ENCODE data around the gene TRMT5.

TRMT5 gene, protein sequence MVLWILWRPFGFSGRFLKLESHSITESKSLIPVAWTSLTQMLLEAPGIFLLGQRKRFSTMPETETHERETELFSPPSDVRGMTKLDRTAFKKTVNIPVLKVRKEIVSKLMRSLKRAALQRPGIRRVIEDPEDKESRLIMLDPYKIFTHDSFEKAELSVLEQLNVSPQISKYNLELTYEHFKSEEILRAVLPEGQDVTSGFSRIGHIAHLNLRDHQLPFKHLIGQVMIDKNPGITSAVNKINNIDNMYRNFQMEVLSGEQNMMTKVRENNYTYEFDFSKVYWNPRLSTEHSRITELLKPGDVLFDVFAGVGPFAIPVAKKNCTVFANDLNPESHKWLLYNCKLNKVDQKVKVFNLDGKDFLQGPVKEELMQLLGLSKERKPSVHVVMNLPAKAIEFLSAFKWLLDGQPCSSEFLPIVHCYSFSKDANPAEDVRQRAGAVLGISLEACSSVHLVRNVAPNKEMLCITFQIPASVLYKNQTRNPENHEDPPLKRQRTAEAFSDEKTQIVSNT

DNA sequence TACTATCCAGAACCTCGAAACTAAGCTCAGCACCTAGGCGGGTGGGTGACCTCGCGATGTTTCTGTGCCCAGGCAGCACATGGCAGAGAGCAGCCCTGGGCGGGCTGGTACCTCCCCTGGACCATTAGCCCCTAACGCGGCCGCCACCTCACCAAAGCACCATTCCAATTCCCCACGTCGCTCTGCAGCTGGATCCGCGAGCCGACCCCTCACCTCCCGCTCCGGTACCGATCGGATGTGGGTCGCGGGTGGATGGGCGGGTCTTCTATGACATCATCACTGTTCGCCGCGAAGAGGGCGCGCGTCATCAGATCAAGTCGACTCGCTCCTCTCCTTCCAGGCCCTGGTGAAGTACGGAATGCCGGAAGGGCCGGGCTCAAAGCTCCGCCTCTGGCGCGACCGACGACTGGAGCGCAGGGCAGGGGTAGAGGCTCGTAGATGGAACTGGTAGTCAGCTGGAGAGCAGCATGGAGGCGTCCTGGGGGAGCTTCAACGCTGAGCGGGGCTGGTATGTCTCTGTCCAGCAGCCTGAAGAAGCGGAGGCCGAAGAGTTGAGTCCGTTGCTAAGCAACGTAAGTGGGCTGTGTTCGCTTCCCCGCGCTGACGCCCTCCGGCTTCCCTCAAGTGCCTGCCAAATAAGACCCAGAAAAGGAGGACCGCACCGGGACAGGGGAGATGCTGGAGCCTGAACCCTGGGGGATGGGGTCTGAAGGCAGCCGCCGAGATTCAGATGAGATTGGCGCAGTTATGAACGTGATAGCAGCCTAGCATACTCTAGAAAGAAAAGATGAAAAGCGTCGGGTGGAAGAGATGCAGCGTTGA, at the start of gene TRMT5, which contains the start of gene SLC38A6:
Gene TRMT5 (minus strand): TSS at position 269 of the 822 bp plus-strand sequence. CDS start 106 bp downstream, at position 163.
Gene SLC38A6 (plus strand): TSS at position 435 of the 822 bp plus-strand sequence. CDS start 33 bp downstream, at position 468.
- DNase-seq (ENCODE audit: low read depth, low spot score), result peak; percentile 77
- peak within 1 kb of the TSS; percentile 76 for H3K27ac ChIP-seq

DNA sequence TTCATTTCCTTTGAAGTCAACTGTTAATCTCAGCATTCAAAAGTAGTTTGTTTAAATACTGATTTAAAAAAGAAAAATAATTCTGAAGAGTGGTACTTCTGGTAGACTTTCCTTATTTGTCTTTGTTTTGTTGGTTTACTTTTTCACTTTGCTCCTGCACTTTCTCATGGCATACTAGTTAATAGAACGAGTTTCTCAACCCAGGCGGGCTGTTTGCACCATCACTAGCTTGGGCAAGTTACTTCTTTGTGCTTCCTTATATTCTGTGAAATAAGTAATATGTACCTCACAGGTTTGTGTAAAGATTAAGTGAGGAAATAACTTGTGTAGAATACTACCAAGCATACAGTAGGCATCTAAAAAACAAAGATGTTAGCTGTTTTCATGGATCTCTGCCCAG, 45.6 kb upstream of the TRMT5 start:
- no peak for DNase-seq (ENCODE audit: low read depth, low spot score)

DNA sequence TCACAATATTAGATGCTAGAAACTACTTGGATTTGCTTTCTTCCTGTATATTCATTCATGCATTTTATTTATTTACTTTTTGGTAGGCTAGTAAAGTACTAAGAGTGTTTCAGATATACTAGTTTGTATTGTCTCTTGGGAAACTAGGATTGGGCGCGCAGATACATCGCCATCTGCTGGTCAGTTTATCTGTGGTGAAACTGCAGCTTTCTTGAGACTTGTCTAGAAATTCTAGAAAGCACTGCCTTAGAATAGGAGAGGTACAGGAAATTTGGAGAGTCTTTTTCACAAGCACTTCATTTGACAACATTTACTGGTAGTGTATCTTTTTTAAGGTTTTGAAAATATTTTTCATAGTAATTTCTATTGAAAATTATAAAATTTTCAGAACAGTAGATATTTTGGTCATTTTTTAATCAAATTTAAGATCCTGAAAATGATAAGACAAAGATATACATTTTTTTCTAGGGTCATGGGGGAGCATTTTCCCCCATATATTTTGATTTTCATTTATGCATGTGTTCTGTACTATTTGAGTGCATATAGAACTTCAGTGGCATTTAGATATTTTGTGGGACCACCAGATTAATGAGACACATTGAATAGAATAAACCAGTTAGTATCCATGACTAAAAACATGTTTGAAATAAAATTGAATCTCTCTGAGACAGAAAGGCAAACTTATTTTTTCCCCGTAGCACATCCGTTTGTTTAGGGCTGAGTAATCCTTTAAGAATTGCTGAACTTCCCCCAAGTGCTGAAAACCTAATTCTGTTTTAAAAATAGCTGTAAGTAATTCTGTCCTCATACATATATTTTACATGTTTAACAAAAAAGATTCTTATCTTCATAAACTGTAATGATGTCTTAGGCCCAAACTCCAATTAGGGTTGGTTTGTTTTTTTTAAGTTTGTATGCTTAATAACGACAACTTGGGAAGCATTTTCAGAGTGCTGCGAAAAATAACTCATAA, 44.7 kb upstream of the TRMT5 start:
- peak; percentile 20 for DNase-seq (ENCODE audit: low read depth, low spot score)
- peak overlapping the region; percentile 54 for H3K27ac ChIP-seq

More for the DNA sequence above, 45.6 kb upstream of the TRMT5 start:
- H3K27ac ChIP-seq, result peak overlapping the region; percentile 54

GRCh38 chr14:61019537-61019936, 38.7 kb upstream of the TRMT5 start:
- no peak for DNase-seq (ENCODE audit: low read depth, low spot score)
- no peak overlapping the region for H3K27ac ChIP-seq

- no peak overlapping the region for H3K27ac ChIP-seq
- no peak for DNase-seq (ENCODE audit: low read depth, low spot score)
Observed at GRCh38 chr14:61003571-61003970, 22.7 kb upstream of the TRMT5 start.

DNA sequence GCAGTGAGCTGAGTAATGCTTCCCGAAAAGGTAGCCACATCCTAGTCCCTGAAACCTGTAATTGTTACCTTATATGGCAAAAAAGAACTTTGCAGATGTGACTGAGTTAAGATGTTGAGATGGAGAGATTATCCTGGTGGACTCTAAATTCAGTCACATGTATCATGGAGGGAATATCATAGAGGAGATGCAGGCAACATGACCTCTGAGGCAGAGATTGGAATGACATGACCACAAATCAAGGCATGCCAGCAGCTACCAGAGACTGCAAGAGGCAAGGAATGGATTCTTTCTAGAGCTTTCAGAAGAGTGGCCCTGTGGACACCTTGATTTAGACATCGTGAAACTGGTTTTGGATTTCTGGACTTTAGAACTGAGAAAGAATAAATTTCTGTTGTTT, 18.7 kb upstream of the TRMT5 start:
- H3K27ac ChIP-seq, result no peak overlapping the region
- DNase-seq (ENCODE audit: low read depth, low spot score), result no peak

DNA sequence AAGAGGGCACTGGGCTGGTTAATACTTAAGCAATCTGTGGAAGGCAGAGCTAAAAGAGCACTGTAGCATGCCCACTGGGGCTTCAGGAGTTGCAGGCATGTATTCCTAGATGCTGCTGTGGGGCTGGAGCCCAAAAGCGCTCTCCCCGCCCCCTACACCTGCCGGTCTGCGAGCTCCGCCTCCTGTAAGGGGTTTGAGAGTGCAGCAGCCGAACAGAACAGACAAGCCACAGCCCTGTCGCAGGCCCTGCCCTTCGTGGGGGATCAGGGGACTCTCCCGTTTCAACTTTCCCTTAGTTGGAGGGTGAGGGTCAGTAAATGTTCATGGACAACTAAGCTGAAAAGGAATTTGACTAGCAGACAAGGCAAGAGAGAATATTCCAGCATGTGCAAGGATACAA, 17.7 kb upstream of the TRMT5 start:
- no peak overlapping the region for H3K27ac ChIP-seq

DNA sequence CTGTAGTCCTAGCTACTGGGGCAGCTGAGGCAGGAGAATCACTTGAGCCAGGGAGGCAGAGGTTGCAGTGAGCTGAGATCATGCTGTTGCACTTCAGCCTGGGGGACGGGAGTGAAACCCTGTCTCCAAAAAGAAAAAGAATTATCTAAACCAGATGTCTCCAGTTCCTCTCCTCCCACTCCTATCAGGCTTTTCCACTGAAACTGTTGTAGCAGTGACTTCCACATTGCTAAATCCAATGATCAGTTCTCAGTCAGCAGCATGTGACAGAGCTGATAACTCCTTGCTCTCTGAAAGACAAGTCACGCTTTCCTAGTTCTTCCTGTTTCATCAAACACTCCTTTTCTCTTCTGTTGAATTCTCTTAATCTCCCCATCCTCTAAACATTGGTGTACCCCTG, 8.7 kb upstream of the TRMT5 start:
- H3K27ac ChIP-seq, result no peak overlapping the region
- DNase-seq (ENCODE audit: low read depth, low spot score), result no peak

More for the DNA sequence above, 17.7 kb upstream of the TRMT5 start:
- no peak for DNase-seq (ENCODE audit: low read depth, low spot score)

DNA sequence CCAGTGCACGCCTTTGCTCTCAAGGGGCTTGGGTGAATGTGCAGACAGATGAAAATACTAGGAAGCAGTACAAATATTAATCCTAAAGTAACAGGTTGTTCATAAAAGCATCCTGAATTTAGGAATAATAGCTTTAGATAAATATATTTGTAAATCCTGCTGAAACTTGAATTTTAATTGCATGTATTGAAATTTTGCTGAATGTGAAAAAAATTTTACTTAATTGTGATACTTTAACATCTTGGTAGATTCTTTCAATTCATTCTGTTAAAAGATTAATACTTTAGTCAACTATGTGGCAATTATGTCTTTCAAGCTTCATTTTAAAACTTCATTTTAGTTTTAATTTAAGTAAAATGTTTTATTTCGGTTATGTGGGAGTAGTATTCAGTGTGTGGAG, 5.6 kb upstream of the TRMT5 start:
- no peak for DNase-seq (ENCODE audit: low read depth, low spot score)
- no peak overlapping the region for H3K27ac ChIP-seq

DNA sequence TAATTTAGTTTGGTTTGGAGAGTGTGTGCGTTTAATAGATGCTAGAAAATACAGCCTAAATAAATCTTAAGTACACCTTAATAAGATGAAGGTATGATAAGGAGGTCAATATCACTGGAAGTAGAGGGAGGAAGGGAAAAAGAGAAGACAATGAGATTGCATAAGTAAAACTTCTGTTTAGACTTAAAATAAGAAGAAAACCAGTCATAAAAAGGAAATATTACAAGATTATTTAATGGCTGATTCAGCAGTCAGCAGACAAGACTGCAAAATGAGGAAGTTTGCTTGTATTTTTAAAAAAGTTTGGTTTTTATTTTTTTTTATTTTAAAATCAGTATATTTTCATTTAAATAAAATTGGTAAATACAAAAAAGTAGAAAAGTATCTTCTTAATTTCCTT, 3.3 kb upstream of the TRMT5 start:
- DNase-seq (ENCODE audit: low read depth, low spot score), result no peak
- H3K27ac ChIP-seq, result no peak overlapping the region

DNA sequence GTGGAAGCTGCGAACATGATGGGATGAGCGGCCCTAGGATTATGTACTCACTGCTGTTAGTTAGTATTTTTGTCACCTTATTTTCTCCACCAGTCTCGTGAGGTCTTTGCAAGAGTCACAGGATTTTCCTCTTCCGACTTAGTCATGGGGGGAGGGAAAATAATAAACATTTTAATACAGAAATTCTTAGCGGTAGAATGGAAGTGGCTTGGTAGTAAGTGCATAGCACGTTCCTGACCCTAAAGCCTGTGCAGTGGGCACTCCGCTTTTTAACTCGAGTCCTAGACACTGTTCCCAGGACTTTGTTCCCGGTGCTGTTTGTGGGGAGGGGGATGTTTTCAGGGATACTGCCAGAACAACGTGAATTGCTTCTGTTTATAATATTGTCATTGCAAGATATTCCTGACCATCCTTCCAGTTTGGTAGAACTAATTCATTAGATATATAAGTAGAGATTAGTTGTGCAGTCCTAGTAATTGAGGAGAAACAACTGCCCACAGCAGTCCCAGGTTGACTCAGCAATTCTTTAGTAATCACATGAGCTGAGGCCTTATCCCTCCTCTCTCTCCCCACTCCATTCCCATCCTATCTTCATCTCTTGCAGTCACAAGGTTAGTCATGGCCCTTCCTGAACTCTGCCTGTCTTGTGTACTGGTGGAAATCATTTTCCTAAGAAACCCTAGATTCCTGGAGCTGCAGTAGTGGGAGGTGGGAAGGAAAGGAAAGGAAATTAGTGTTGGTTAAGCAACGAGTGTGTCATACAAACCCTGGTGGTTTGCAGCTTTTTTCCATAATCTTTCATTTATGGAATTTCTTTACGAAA, 965 bp upstream of the TRMT5 start:
- DNase-seq (ENCODE audit: low read depth, low spot score), result no peak
- peak overlapping the region; percentile 76 for H3K27ac ChIP-seq

DNA sequence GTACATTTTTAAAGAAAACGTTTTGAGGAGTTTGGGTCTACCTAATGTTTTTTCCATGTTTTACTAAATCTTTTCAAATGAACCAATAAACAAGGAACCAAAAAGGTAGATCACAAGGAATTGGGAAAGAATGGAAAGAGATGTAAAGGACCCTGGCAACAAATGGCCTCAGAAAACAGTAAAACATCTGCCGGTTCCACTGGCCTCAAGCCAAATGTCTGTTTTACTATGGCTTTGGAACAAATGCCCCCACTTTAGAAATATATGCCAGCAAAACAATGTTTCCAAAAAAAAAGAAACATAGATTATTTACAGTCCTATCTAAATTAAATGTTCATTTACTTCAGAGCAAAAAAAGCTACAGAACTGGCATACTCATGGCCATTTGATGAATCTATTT, 3.0 kb downstream of the TRMT5 start:
- no peak overlapping the region for H3K27ac ChIP-seq
- no peak for DNase-seq (ENCODE audit: low read depth, low spot score)

GRCh38 chr14:60975551-60975950, 5.3 kb downstream of the TRMT5 start:
- H3K27ac ChIP-seq, result no peak overlapping the region
- DNase-seq (ENCODE audit: low read depth, low spot score), result no peak

GRCh38 chr14:60974090-60974651, 6.7 kb downstream of the TRMT5 start:
- H3K27ac ChIP-seq, result no peak overlapping the region

DNA sequence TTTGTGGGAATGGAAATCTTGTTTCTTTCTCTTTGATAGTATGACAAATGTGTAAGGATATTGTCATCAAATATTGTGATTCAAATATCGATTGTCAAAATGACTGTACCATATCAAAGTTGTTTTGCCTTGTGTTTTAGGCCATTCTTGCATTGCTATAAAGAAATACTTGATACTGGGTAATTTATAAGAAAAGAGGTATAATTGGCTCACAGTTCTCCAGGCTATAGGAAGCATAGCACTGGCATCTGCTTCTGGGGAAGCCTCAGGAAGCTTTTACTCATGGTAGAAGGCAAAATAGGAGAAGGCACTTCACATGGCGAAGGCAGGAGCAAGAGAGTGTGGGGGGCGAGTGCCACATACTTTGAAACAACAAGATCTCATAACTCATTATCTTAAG, 7.8 kb downstream of the TRMT5 start:
- H3K27ac ChIP-seq, result no peak overlapping the region
- no peak for DNase-seq (ENCODE audit: low read depth, low spot score)

More at GRCh38 chr14:60974090-60974651, 6.7 kb downstream of the TRMT5 start:
- DNase-seq (ENCODE audit: low read depth, low spot score), result no peak

DNA sequence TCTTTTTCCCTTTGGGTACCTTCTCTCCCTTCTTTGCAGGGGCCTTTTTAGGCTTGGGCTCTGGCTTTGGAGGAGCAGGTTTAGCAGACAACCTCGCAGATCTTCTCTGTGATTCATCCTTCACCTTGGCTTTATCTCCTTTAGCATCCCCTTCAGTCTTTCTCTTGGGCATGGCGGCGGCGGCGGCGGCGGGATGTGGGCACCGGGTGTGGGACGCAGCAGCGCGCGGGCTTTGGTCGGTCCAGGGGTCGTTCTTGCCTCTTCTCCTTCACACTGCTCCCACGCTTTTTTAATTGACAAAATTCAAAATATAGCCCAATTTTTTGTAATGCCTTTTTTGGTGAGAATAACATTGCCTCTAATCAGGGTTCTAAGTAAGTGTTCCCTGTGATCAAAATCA, 8.6 kb downstream of the TRMT5 start:
- DNase-seq (ENCODE audit: low read depth, low spot score), result no peak
- no peak overlapping the region for H3K27ac ChIP-seq

DNA sequence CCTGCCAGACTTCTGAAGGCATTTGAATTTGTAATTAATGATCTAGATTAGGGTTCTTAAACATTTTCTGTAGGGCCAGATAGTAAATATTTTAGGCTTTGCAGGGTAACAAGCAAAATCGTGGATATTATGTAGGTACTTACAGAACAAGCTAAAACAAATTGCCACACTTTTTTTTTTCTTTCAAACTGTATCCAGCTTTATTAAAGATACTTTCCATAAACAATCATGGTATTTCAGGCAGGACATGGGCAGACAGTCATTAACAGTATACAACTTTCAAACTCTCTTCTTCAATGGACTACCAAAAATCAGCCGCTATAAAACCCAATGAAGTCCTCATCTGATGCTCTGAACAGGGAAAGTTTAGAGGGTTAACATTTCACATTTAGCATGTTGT, 9.6 kb downstream of the TRMT5 start:
- DNase-seq (ENCODE audit: low read depth, low spot score), result no peak
- H3K27ac ChIP-seq, result no peak overlapping the region

GRCh38 chr14:60970146-60970545, 10.7 kb downstream of the TRMT5 start:
- DNase-seq (ENCODE audit: low read depth, low spot score), result no peak
- peak overlapping the region; percentile 44 for H3K27ac ChIP-seq

GRCh38 chr14:60968671-60969070, 12.2 kb downstream of the TRMT5 start:
- H3K27ac ChIP-seq, result peak overlapping the region; percentile 44
- no peak for DNase-seq (ENCODE audit: low read depth, low spot score)
